AG04449 (cell line): ENCODE results near the gene HAUS8.
"Not testable (repeated sequence)": the region's sequence is repeated elsewhere in the genome, so short reads cannot be mapped to it uniquely, and the experiment has no call there.

Source experiments
- CTCF ChIA-PET: fragments of 350-600 bp; formaldehyde crosslinking; extraction: SDS; loops from one replicate; lab custom pipeline; 2021; ENCODE audit warnings: antibody characterized with exemption; lab: Yijun Ruan, JAX
- POLR2A ChIA-PET: fragments of 400-600, 350-600 bp; formaldehyde crosslinking; extraction: SDS; loops from one replicate; lab custom pipeline; 2020; ENCODE audit warnings: antibody characterized with exemption, inconsistent platforms; lab: Yijun Ruan, JAX
- DNase-seq: peaks from one replicate; pipeline ENCODE4 v3.0.0-alpha.2; 2010; ENCODE audit warnings: low read depth, low spot score
- H3K4me3 ChIP-seq: 2 replicates; pipeline ENCODE4 v1.5.1; 2011; ENCODE audit warnings: low read depth, mild to moderate bottlenecking, control low read depth, low read length
- CTCF ChIP-seq: IDR thresholded peaks from one replicate; pipeline ENCODE4 v1.5.1; 2011; ENCODE audit warnings: mild to moderate bottlenecking, moderate library complexity, low read length, control low read depth, inconsistent platforms; ENCODE audit not compliant: insufficient read depth; ENCODE audit errors: missing control alignments

HAUS8 gene

GRCh38 chr19:17021793-17022590, 53.3 kb downstream of the HAUS8 start:
- ChIA-PET POLR2A (no interaction called here), CTCF (no interaction called here)
- DNase-seq, result no peak
- TF ChIP-seq CTCF, result no peak
- H3K4me3 ChIP-seq, result no peak overlapping the region

DNA sequence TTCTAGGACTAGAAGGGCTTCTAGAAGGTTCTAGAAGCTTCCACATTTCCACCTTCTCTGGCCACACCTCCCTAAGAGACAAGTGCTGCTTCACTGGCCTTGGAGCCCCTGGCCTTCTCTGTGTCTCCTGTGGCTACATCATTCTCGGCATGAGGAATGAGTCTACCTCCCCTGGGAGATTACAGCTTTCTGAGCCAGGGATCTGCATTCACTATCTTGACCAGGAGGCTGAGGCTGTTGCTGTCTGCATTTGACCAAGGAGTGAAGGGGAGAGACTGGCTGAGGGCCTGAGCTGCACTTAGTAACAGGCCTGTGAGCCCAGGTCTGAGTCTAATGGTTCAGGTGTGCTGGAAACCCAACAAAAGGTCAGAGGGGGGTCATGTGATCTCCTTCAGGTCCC, 53.9 kb downstream of the HAUS8 start:
- POLR2A ChIA-PET, result no interaction called here
- TF ChIP-seq CTCF, result no peak
- no peak for DNase-seq
- no peak overlapping the region for H3K4me3 ChIP-seq
- CTCF ChIA-PET, result no interaction called here

GRCh38 chr19:17020823-17021222, 54.4 kb downstream of the HAUS8 start:
- TF ChIP-seq CTCF, result no peak
- DNase-seq, result no peak
- no peak overlapping the region for H3K4me3 ChIP-seq
- ChIA-PET CTCF (interaction anchor here (0.7 kb wide), 1 partner anchor 250 kb away, joined by 3 read pairs; no protein-coding TSS in a partner anchor), POLR2A (no interaction called here)

GRCh38 chr19:17020385-17020784, 54.9 kb downstream of the HAUS8 start:
- ChIA-PET CTCF (interaction anchor here (0.7 kb wide), 1 partner anchor 249 kb away, joined by 3 read pairs; no protein-coding TSS in a partner anchor), POLR2A (no interaction called here)
- no peak for DNase-seq
- TF ChIP-seq CTCF, result no peak
- H3K4me3 ChIP-seq, result no peak overlapping the region

DNA sequence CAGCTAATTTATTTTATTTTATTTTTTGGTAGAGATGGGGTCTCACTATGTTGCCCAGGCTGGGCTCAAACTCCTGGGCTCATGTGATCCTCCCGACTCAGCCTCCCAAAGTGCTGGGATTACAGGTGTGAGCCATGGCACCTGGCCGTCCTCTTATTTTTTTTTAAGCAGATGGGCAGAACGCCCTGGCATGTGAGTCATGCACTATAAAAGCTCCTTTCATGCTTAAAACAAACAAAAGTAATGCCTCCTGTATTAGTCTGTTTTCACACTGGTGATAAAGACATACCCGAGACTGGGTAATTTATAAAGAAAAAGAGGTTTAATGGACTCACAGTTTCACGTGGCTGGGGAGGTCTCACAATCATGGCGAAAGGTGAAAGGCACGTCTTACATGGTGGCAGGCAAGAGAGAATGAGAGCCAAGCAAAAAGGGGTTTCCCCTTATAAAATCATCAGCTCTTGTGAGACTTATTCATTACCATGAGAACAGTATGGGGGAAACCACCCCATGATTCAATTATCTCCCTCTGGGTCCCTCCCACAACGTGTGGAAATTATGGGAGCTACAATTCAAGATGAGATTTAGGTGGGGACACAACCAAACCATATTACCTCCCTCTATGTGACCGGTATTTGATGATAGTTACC, 60.9 kb downstream of the HAUS8 start:
- CTCF ChIA-PET, DNase-seq, POLR2A ChIA-PET: not testable (repeated sequence)

GRCh38 chr19:17011485-17011884, 63.8 kb downstream of the HAUS8 start:
- DNase-seq, result no peak
- no peak for TF ChIP-seq CTCF
- ChIA-PET POLR2A (no interaction called here), CTCF (interaction anchor here (1.1 kb wide), 1 partner anchor 41 kb away, joined by 3 read pairs; no protein-coding TSS in a partner anchor)
- no peak overlapping the region for H3K4me3 ChIP-seq

More for the DNA sequence above, 60.9 kb downstream of the HAUS8 start:
- H3K4me3 ChIP-seq, result not testable (repeated sequence)
